Kidney epithelial cell (primary cell): ENCODE data around the gene PCSK9. TPM values are rescaled to one million over a fixed set of nuclear protein-coding genes. Genes with fewer than 3 reads are reported as not detected.

Experiments used
- DNase-seq: peaks from one replicate; pipeline ENCODE4 v3.0.0-alpha.2; 2010; ENCODE audit warnings: low read depth
- H3K27me3 ChIP-seq: 2 replicates; pipeline ENCODE4 v1.6.0; 2011; ENCODE audit warnings: low read length; ENCODE audit not compliant: control insufficient read depth, insufficient read depth
- H3K36me3 ChIP-seq: 2 replicates; pipeline ENCODE4 v1.5.1; 2011; ENCODE audit warnings: low read length; ENCODE audit not compliant: control insufficient read depth, insufficient read depth
- H3K4me3 ChIP-seq: 2 replicates; pipeline ENCODE4 v1.5.1; 2011; ENCODE audit warnings: low read depth, mild to moderate bottlenecking, control low read depth, low read length
- total RNA-seq: library from RNA; depleted of rRNA; stranded (reverse); fragments of >200 nt; gene quantifications from 2 replicates; pipeline ENCODE4 v1.2.3, GENCODE V29; 2015
- TF ChIP-seq, protein P1 (sequence below): IDR thresholded peaks from 2 replicates; pipeline ENCODE4 v1.5.1; 2011; ENCODE audit warnings: mild to moderate bottlenecking, moderate library complexity, low read length, control low read depth, inconsistent platforms; ENCODE audit not compliant: insufficient read depth, poor library complexity, severe bottlenecking

The PCSK9 gene
- total RNA-seq, 1 donor from 2014 or later, result 4.5 TPM

DNA sequence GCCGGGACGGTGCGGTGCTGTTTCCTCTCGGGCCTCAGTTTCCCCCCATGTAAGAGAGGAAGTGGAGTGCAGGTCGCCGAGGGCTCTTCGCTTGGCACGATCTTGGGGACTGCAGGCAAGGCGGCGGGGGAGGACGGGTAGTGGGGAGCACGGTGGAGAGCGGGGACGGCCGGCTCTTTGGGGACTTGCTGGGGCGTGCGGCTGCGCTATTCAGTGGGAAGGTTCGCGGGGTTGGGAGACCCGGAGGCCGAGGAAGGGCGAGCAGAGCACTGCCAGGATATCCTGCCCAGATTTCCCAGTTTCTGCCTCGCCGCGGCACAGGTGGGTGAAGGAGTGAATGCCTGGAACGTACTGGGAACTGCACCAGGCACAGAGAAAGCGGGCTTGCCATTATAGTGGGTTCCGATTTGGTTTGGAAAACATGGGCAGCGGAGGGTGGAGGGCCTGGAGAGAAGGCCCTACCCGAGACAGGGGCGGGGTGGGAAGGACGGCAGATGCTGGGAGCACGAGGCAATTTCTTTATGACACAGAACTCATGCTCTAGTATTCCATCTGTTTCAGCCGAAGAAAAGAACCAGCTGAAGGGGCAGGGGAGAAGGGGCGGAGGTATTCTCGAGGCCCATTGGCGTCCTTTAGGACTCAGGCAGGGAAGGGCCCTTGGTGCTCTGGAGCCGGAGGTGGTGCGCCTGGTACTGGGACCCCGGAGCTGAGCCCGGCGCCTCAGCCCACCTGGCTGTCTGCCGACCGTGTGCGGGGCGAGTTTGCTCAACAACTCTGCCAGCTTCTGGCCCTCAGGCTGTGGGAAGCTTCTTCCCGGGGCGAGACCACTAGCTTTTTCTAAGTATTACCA lies 960 bp downstream of the PCSK9 start:
- Histone ChIP-seq H3K36me3 (no peaks in the 10 kb centered on the region), H3K4me3 (peak overlapping the region; percentile 52), H3K27me3 (peaks cover 17% of the 10 kb centered on the region)
- TF ChIP-seq, protein P1, sequence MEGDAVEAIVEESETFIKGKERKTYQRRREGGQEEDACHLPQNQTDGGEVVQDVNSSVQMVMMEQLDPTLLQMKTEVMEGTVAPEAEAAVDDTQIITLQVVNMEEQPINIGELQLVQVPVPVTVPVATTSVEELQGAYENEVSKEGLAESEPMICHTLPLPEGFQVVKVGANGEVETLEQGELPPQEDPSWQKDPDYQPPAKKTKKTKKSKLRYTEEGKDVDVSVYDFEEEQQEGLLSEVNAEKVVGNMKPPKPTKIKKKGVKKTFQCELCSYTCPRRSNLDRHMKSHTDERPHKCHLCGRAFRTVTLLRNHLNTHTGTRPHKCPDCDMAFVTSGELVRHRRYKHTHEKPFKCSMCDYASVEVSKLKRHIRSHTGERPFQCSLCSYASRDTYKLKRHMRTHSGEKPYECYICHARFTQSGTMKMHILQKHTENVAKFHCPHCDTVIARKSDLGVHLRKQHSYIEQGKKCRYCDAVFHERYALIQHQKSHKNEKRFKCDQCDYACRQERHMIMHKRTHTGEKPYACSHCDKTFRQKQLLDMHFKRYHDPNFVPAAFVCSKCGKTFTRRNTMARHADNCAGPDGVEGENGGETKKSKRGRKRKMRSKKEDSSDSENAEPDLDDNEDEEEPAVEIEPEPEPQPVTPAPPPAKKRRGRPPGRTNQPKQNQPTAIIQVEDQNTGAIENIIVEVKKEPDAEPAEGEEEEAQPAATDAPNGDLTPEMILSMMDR, result no peak
- DNase-seq, result no peak

DNA sequence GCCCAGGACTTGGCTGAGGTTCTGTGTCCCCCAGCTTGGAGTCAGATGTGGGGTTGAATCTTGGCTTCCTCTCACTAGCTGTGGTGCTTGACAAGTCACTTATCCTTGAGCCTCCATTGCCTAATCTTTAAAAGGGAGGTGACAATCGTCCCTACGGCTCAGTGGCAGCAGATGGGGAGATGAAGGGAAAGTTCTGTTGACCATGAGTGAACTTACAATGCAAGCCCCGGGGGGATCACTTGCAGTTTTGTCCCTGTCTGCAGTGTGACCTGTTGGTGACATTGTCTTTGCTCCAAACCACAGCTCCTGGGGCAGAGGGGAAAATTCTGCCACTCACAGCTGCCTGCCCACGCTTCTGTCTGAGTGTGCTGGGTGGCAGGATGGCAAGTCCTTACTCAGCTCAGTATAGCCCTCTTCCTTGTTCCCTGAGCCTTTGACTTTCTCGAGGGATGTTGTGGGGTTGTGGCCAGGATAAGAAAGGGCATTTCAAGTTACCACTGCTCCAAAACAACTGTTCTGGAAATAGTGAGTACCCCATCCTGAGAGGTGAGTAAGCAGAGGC lies 1.7 kb downstream of the PCSK9 start:
- H3K36me3 ChIP-seq, result no peaks in the 10 kb centered on the region
- TF ChIP-seq, protein P1, result no peak
- peaks cover 14% of the 10 kb centered on the region for H3K27me3 ChIP-seq
- peak overlapping the region; percentile 52 for H3K4me3 ChIP-seq
- no peak for DNase-seq

DNA sequence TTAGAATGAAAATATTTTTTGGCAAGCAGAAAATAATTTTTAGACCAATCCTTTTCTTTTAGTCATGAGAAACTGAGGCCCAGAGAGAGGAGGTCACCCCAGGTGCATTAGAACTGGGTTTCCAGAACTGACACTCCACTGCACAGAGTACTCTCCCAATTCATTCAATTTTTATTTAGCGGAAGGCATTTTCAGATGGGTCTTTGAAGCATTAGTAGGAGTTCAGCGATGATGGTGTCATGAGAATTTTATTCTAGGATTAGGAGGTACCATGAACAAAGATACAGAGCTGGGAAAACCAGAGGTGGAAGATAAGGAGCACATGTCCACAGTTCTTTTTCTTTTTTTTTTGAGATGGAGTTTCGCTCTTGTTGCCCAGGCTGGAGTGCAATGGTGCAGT lies 2.3 kb downstream of the PCSK9 start:
- Histone ChIP-seq H3K27me3 (peaks cover 14% of the 10 kb centered on the region), H3K36me3 (no peaks in the 10 kb centered on the region), H3K4me3 (no peak overlapping the region)
- no peak for DNase-seq
- TF ChIP-seq, protein P1, result no peak

DNA sequence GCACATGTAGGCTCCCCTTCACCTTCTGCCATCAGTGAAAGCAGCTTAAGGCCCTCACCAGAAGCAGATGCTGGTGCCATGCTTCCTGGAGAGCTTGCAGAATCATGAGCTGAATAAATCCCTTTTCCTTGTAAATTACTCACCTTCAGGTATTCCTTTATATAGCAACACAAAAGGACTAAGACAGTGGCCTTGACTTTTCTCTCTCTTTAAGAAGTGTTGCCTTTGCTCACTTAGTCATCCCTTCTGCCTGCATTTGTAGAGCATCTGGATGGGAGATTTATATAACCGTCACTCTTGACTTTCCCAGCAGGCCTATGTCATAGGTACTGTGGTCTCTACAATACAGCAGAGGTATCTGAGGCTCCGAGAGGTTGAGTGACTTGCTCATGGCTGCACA lies 3.7 kb downstream of the PCSK9 start:
- no peak for DNase-seq
- H3K27me3 ChIP-seq, result peaks cover 12% of the 10 kb centered on the region
- no peaks in the 10 kb centered on the region for H3K36me3 ChIP-seq
- H3K4me3 ChIP-seq, result no peak overlapping the region
- TF ChIP-seq, protein P1, result no peak

DNA sequence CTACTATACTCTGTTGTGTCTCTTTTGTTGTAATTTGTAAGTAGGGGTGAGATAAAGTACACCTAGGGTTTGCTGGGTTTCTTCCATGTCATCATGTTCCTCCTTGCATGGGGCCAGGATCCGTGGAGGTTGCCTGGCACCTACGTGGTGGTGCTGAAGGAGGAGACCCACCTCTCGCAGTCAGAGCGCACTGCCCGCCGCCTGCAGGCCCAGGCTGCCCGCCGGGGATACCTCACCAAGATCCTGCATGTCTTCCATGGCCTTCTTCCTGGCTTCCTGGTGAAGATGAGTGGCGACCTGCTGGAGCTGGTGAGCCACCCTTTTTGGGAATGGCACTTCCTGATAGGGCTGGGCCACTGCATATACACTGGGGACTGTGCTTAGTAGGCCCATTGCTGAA lies 4.4 kb downstream of the PCSK9 start:
- no peak for DNase-seq
- Histone ChIP-seq H3K27me3 (peaks cover 12% of the 10 kb centered on the region), H3K36me3 (no peaks in the 10 kb centered on the region), H3K4me3 (no peak overlapping the region)
- TF ChIP-seq, protein P1, result no peak
